Measurements from ENCODE around the gene ATP6V0C.

The ATP6V0C gene

DNA sequence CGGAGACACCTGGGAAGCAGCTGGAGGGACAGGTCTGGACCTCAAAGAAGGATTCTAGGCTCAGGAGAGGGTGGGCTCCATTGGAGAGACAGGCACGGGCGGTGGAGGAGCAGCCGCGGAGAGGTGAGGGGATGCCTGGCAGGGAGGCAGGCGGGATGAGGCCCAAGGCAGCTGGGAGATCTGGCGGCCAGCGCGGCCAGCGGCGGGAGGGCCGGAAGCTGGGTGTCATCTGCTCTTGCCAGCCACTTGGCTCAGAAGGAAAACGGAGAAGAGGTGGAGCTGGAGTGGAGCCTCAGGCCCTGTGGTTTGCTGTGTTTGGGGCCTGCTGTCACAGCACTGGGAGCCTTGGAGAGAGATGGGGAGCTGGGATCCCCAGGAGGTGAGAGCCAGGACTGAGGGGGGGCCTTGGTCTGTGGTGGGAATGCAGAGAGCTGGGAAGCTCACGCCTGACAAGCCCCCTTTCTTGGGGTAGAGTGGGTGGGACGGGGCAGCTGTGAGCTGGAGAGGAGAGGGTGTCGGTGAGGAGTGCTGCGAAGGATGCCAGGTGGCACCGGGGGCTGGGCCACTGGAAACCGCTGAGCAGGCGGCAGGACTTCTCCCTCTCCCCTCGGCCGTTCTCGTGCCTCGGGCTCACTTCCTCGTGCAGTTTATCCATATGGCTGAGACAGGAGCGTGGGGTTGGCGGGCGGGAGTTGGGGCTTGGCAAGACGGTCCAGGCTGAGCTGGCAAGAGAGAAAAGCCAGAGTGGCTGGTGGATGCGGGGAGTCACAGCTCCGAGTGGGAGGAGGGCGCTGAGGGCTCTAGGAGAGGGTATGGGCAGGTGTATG lies 30.8 kb upstream of the ATP6V0C start:
- TF ChIP-seq, protein P1, sequence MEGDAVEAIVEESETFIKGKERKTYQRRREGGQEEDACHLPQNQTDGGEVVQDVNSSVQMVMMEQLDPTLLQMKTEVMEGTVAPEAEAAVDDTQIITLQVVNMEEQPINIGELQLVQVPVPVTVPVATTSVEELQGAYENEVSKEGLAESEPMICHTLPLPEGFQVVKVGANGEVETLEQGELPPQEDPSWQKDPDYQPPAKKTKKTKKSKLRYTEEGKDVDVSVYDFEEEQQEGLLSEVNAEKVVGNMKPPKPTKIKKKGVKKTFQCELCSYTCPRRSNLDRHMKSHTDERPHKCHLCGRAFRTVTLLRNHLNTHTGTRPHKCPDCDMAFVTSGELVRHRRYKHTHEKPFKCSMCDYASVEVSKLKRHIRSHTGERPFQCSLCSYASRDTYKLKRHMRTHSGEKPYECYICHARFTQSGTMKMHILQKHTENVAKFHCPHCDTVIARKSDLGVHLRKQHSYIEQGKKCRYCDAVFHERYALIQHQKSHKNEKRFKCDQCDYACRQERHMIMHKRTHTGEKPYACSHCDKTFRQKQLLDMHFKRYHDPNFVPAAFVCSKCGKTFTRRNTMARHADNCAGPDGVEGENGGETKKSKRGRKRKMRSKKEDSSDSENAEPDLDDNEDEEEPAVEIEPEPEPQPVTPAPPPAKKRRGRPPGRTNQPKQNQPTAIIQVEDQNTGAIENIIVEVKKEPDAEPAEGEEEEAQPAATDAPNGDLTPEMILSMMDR (IDR thresholded peaks at IDR 0.05; ENCODE audit: low read depth, low read length): no peak
- peak; percentile 48 for DNase-seq (ENCODE audit: extremely low read depth, low read depth)

DNA sequence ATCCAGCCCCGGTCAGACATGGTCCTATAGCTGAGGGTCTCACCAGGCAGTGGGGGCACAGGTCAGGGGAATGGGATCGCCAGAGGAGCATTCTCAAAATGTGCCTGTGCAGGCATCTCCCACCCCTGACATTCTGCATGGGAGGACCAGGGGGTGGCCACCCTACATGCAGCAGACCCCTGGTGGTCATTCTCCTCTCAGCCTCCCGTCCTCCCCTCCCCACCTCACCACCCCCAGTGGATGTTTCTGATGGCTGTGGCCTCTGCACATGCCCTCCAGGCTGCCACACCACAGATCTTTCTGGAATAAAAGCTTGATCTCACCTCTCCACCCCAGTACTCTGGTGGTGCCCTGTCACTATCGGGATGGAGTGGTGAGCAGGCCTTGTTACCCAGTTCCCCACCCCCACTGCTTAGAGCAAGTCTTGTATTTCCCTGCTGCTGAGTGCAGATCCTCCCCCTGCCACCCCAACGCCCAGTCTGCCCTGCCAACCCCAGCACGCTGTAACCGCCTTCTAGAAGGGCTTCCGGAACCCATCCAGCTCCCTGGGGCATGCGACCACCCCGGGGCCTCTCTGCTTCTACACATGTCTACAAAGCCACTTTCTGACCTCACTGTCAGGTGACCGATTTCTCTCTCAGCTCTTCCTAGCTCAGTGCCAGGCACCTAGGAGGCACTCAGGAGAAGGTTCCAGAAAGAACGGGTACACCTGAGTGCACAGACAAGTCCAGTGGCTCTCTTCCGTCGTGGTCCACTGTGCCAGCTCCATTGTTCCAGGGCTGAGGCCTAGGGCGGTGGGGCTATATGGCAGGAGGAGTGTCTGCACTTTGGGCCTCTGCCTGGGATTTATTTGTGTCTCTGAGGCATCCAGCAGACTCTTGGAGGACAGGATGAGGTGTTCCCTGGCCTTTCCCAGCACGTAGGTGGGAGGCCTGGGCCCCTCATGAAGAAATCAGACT lies 29.5 kb upstream of the ATP6V0C start:
- no peak for DNase-seq (ENCODE audit: extremely low read depth, low read depth)
- TF ChIP-seq, protein P1 (IDR thresholded peaks at IDR 0.05; ENCODE audit: low read depth, low read length): no peak

DNA sequence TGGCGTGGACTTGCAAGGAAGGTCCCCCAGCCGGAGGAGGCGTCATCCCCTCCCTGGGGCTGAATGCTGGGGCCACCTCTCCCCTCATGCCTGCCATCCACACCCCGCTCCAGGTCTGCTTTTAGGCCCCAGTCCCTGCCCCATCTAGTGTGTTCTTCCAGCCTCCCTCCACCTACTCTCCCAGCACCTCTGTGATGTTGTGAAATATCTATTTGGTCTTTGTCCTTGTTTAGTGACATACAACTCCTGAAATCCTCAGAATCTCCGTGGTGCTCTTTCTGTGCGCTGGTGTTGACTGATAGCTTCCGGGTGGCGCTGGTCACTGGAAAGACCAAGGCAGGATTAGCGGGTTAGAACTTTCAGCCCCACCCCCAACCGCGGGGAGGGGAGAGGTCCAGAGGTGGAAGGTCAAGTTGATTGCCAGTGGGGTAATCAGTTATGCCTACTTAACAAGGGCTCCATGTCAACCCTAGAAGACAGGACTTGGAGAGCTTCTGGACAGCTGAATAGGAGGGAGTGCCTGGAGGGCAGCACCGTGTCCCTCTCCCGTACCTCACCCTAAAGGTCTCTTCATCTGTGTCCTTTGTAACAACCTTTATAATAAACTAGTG lies 28.7 kb upstream of the ATP6V0C start:
- TF ChIP-seq, protein P1 (IDR thresholded peaks at IDR 0.05; ENCODE audit: low read depth, low read length): no peak
- no peak for DNase-seq (ENCODE audit: extremely low read depth, low read depth)

DNA sequence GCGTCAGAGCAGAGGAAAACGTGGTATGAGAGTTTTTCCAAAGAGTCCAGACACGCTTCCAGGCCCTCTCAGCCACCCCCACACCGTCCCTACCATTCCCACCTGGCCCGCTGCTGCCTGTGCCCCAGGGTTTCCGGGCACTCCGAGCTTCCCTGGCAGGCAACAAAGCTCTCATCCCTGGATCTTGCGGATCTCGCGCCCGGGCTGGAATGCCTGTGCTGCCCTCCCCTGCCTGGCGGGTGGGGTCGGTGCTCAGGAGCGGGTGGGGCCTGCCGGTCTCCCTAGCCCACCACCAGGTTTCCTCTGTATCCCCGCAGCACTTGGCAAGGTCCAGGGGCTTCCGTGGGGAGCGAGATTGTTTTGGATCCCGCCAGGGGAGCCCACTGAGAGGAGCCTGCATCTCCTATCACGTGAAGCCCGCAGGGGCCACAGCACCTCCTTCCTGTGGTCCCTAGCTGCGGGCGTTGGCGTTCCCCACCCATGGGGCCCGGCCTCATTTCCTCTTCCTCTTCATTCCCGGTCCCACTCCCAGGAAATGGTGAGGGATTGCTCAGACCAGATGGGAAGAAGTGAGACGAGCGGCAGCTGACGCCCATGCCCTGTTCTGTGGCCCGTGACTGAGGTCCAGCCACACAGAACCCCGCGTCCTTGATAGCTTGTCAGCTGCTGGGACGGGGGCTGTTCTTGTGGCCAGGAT lies 27.8 kb upstream of the ATP6V0C start:
- TF ChIP-seq, protein P1 (IDR thresholded peaks at IDR 0.05; ENCODE audit: low read depth, low read length): no peak
- DNase-seq (ENCODE audit: extremely low read depth, low read depth): no peak

DNA sequence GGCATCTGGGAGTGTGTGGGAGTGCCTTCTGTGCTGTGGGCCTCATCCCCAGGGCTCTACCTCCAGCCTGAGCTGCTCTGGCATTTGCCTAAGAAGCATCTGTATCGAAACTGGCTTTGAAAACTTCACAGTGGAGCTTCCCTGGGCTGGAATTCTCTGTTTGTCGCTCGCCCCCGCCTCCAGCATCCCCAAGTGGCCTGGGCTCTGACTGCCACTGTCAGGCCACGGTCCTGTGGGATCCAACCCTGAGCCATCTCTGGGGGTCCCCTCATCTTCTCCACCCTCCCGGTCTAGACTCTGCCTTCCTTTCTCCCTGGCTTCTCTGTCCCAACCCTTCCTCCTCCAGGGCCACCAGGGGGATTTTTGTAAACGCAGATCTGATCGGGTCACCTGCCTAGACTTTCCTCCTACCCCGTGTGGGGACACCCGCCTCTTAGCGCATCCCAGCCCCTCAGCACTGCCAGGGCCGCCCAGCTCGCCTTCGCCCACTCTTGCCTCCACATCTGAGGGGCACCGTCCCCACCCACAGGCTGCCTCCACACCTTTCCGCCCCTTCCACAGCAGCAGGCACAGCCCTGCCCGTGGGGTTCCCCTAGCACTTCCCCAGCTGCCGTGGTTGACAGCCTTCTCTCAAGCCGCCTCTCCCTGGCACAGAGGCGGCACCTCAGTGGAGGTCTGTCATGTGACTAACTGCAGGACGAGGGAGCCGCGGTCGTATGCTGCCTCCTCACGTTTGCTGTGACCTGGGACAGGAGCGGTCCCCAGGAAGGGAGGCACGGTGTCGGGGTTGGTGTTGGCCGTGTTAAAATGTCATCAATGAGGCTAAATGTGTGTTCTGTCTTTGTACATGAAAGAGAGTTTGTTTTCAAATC lies 26.9 kb upstream of the ATP6V0C start:
- TF ChIP-seq, protein P1 (IDR thresholded peaks at IDR 0.05; ENCODE audit: low read depth, low read length): no peak
- DNase-seq (ENCODE audit: extremely low read depth, low read depth): no peak

DNA sequence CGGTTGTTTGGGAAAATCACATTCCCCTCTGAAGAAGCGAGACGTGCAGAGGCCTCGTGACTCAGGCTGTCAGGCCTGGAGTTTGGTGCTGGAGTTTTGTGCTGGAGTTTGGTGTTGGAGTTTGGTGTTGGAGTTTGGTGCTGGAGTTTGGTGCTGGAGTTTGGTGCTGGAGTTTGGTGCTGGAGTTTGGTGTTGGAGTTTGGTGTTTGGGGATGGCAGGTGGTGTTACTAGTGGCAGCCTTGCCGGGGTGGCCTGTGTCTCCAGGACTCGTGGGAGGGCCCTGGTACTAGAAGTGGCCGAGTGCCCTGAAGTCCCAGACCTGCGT lies 26.3 kb upstream of the ATP6V0C start:
- DNase-seq (ENCODE audit: extremely low read depth, low read depth): no peak
- TF ChIP-seq, protein P1 (IDR thresholded peaks at IDR 0.05; ENCODE audit: low read depth, low read length): no peak

Measured in AG09319 (cell line).